Panc1 (cell line): ENCODE results near the gene UBIAD1.
"Not testable (repeated sequence)": the region's sequence is repeated elsewhere in the genome, so short reads cannot be mapped to it uniquely, and the experiment has no call there.

ENCODE experiments used
- CTCF ChIP-seq: fragments of 450-650 bp; IDR thresholded peaks from 2 replicates; pipeline ENCODE4 v1.5.1; 2017; ENCODE audit warnings: mild to moderate bottlenecking
- POLR2AphosphoS5 ChIP-seq: IDR thresholded peaks from 2 replicates; pipeline ENCODE4 v1.6.1; 2012; ENCODE audit warnings: mild to moderate bottlenecking, low read depth, low read length, moderate library complexity

DNA sequence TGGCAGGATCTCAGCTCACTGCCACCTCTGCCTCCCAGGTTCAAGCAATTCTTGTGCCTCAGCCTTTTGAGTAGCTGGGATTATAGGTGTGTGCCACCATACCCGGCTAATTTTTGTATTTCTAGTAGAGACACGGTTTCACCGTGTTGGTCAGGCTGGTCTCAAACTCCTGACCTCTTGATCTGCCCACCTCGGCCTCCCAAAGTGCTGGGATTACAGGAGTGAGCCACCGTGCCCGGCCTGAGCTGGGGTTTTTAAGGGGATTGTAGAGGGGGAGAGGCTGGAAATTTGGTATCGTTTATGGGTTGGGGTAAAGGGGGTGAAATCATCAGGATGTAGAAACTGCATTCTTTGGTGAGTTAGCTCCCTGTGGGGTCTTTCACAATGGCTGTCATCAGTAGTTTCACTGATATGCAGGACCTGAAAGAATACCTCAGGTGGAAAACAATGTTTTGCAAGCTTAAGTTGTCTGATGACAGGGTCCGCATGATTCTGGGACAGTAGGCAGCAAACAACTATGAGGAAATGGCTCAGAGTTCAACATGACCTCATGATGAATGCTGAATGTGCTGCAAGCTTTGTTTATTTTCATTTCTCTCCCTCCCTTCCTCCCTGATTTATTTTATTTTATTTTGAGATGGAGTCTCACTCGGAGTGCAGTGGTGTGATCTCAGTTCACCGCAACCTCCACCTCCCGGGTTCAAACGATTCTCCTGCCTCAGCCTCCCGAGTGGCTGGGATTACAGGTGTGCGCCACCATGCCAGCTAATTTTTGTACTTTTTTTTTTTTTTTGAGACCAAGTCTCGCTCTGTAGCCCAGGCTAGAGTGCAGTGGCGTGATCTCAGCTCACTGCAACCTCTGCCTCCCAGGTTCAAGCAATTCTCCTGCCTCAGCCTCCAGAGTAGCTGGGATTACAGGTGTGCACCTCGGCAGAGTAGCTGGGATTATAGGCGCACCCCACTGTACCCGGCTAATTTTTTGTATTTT, 5.4 kb upstream of the UBIAD1 start:
- not testable (repeated sequence) for TF ChIP-seq CTCF, POLR2AphosphoS5
